Measurements from ENCODE around the gene DCP1B.
A peak's percentile ranks its signal among the peaks of the same experiment; 100 is the strongest.

Gene DCP1B

DNA sequence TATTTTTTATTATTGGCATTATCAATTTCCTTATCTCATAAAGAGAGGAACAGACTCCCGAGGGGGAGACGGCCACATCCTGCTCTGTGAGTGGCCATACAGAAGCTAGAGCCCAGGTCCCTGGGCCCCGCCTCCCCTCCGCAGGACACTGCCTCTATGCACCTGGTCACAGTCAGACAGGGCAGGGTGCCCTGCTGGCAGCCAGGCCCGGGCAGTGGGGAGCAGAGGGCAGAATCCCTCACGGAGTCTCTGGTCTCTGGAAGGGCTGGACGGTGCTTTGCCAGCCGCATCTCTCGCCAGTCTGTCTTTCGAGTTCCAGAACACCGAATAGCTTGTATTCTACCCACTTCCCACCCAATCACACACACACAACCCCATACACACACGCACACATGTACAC is 69.4 kb downstream of the DCP1B start:
- no peak for DNase-seq

DNA sequence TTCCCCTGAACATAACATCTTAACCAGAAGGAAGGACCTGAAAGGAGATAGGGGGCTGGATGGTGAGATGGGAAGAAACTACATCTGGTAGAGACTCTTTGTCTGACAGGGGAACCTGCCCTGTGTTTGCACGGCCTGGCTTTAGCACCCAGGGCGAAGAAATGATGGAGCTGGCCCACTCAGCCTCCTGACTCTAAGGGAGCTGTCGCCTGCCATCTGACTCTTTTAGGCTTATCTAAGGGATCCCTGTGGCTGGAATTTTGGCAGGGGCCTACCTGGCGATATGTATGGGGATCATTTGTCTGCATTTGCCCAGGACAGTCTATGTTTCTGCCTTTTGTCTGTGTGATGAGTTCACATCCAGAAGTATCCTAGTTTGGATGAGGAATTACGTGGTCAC is 70.2 kb downstream of the DCP1B start:
- DNase-seq: no peak

DNA sequence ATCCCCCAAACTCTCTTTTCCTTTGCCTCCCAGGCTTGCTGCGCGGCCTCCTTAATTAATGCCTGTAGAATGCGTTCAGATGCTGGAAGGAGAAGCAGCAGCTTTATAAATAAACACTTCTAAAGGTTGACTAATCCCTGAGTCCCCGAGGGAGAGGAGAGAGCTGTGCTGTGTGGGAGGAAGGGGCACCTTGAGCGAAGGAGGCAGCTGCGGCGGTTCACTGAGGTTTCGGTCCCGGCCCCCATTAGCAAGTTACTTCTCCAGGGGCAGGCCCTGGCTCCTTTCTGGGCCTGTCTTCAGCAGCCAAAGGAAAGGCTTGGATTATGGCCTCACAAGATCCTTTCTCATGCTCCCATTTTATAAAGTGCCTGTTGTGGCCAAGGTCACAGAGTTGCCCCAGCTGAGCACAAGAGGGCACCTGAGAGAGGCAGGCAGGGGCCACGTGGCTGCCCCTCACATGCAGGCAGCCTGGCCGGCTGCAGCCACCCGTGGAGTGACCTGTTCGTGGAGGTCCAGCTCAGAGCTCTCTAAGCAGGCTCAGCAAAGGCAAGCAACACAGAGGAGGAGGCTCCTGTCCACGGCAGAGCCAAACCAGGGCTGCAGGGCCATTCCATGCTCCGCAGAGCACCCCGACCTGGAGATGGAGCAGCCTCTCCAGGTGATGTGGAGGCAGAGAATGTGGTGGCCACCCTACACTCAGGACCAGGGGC is 70.8 kb downstream of the DCP1B start:
- DNase-seq: no peak

DNA sequence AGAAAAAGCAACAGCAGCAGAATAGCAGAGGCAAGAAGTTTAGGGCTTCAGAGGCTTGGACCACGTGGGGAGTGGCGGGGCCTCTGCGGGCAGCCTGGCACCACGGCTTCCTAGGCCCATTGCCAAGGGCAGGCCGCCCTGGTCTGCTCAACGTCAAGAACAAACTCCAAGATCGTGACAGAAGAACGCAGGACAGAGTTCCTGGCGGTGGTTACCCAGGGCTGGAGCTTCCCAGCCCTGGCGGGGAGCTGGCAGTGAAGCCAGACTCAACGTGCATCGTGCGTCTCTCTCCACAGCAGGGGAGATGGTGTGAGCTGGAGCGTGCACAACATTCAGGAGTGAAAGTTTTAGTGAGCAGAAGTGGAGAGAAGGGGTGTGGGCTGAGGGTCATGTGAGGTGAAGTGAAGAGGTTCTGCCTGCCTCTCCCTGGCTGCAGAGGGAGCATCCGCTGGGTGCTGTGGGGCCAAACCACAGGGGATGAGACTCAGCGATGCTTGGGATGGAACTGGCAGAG is 71.9 kb downstream of the DCP1B start:
- peak; percentile 54 to 66 for DNase-seq

DNA sequence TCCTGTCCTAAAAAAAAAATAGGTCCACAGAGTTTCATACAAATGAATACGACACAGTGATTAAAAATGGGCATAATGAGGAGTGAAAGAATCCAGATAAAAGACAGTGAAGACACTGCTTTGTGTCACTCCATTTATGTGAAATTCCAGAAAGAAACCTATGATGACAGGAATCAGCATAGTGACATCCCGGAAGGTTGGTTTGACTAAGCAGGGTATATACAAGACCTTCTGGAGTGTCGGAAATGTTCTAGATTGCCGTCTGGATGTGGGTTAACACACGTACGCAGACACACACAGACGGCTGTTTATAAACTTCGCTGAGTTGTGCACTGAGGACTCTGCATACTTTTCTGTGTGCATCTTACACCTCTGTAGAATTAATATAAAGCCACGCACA is 72.6 kb downstream of the DCP1B start:
- no peak for DNase-seq

DNA sequence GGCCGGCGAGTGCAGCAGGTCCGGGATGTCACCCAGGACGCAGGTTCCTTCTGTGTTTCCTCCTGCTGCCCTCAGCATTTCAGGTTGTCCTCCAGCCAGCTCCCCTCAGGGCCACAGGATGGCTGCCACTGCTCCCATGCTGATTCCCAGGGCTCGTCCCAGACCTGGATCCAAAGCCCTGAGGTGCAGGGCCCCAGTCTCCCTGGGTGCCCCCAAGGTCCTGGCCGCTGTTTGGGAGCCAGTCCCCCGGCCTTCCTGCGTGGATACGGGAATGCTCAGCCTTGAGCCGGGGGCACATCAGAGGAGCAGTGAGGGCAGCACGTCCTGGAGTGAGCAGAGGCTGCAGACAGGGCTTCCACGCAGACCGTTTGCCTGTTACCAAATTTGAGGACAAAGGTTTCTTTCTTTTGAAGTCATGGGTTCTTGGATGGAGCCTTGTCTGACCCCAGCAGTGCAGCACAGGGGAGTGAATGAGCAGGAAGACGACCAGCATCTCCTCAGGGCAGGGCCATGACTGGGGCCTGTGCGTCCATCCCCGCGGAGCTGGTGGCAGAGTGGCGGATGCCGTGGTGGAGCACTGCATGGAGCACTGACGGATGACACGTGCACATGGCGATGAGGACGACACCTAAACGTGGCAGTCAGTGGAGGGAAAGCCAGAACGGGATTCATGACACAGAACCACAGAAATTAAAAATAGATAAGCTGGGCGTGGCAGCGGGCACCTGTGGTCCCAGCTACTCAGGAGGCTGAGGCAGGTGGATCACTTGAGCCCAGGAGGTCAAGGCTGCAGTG is 73.3 kb downstream of the DCP1B start:
- no peak for DNase-seq

DNA sequence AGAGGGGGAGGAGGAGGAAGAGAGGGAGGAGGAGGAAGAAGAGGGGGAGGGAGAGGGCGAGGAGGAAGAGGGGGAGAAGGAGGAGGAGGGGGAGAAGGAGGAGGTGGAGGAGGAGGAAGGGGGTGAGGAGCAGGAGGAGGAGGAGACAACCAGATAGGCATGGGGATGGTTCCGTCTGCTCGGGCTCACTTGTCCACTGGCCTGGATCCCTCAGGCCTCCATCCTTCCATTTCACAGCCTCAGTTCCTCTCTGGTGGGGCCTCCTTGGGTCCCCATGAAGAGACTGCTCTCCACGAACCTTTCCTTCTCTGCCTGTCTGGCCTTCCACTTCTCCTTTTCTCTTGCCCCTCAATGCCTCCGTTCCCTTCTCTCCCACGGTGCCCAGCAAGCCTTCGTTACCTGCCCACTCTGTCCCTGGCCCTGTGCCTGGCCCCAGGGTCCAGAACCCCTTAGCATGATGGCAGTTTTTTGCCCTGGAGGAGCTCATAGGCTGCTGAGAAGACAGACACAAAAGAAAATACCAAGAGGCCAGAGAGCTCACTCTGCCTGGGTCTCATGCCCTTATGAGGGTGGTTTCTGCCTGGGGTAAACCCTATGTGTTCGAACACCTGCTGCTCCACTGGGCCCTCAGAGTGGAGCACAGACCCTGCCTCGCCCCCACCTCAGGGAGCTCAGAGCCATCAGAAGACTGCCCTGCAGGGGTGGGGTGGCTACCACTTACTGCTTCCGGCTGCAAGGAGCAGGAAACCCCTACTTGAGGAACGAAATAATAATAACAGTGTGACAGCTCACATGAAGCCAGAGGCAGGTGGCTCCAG is 74.1 kb downstream of the DCP1B start:
- DNase-seq: no peak

DNA sequence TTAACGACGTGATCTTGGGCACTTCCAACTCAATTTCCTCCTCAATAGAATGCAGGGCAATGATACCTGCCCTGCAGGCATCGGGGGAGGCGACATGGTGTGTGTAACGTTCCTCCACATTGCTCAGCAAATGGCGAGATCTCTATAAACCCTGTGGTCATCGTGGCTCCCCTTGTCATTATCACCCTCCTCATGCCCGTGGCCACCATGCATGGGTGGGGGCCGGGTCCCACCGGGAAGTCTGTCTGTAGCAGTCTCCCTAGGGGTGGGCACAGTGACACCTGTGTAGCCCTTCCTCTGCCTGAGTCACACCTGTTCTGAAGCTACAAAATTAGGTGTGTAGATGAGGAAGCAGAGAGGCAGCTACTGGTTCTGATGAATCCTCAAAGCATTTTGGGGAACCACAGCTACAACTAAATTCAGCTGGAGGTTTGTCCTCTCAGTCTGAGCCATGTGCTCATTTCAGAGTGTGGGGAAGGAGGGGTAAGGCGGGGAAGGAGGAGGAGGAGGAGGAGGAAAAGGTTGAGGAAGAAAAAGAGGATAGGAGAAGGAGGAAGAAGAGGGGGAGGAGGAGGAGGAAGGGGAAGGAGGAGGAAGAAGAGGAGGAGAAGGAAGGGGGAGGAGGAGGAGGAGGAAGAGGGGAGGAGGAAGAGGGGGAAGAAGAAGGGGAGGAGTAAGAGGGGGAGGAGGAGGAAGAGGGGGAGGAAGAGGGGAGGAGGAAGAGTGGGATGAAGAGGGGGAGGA is 74.8 kb downstream of the DCP1B start:
- no peak for DNase-seq

DNA sequence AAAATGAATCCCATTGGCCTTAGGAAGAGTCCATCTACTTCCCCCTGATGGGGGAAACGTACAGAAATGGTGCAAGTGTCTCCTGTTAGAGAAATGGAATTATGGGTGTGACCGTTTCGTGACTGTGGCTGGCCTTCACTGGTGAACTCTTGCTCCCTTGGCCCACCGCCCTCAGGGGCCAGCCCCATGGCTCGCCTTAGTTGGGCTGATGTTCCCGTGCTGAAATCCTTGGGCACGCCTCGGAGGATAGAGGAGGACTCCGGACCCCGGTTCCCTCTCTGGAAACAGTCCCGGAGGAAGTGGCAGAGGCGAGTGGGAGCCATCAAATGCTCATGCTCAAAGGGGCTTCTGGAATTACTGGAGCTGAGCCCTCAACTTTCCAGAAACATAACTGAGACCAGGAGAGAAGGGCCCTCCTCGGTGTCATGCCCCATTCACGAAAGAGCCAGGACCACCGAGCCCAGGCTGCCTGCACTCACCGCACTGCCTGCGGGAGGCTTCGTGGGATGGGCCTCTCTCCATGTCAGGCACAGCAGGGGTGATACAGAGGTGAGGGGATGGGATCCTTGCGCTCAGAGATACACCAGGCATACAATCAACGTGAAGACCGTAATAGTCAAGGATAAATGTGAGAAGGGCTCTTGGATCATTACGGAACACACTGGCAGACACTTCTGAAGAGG is 75.7 kb downstream of the DCP1B start:
- DNase-seq: no peak

DNA sequence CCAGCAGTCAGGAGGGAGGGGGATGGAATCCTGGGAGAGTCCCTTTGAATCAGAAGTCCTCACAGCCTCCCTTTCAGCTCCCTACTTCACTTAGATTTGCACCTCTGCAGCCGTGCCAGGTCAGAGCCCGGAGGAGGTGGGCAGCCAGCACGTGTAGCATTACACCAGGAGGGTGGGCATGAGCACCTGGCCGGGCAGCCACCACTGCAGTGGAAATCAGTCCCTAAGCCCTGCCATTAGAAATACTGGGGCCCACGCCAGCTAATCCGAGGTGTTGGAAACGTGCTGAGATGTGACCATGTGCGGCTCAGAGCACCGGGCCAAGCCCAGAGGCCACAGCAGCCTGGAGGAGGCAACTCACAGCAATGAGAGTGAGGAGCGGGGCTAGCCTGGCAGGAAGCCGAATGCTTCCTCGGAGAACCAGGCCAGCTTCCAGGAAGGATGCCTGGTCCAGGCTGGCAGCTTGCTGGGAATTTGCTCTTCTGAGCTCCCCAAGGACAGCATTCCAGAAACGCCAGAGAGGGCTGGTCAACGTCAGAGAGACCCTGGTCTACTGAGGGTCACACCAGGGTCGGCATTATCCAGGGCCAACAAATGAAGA is 76.4 kb downstream of the DCP1B start:
- no peak for DNase-seq

DNA sequence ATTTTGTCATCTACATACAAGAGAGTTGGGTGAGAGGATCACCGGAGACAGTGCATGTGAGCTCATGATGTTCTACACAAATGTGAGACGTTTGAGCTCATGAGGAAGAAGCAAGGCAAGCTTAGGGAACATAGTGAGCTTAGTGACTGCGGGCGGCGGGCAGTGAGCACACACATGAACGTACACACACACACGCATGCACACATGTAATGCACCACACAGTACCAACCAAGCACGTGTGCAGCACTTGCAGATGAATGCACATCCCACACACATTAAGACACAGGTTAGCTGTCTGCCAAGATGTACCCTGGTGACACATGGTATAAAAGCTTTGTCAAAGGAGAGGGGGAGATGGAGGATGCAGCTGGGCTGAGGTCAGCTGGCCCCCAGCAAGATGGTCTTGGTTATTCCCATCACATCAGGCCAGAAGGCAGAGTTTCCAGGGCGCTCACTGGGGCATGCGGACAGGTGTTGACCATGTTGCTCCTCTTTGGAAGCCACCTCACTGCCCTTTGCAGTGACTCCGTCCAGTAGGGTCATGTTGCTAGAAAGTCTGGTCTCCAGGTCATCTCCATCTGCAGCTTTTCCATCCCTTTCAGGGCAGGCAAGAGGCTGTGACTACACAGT is 77.1 kb downstream of the DCP1B start:
- DNase-seq: no peak

DNA sequence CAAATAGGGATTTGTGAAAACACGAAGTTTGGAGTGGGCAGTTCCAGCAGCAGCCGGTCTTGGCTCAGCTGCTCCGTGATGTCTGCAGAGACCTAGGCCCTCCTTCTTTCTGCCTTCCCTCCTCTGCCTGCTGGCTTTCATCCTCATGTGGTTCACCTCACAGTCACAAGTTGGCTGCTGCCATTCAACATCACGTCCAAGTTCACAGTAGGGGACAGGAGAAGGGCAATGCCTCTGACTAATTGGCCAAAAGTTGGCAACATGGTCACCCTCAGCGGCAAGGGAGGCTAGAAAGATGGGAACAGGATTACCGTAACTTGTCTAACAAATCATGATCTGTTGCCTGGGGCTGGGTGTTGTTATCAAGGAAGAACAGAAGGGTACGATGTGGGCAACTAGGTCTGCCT is 78.0 kb downstream of the DCP1B start:
- no peak for DNase-seq

DNA sequence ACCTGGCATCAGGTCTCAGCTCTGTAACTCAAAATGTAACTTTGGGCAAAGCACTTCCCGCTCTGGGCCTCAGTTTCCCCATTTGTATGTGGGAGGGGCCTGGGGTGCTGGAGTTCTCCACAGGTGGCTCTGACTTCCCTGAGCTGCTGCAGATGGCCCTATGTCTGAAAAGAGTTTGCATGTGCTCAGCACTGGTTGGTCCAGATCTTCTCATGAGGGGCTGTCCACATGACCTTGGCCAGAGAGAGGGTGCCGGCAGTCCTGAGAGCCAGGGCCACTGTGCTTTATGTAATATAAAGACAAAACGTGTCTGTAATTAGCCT is 78.6 kb downstream of the DCP1B start:
- no peak for DNase-seq

DNA sequence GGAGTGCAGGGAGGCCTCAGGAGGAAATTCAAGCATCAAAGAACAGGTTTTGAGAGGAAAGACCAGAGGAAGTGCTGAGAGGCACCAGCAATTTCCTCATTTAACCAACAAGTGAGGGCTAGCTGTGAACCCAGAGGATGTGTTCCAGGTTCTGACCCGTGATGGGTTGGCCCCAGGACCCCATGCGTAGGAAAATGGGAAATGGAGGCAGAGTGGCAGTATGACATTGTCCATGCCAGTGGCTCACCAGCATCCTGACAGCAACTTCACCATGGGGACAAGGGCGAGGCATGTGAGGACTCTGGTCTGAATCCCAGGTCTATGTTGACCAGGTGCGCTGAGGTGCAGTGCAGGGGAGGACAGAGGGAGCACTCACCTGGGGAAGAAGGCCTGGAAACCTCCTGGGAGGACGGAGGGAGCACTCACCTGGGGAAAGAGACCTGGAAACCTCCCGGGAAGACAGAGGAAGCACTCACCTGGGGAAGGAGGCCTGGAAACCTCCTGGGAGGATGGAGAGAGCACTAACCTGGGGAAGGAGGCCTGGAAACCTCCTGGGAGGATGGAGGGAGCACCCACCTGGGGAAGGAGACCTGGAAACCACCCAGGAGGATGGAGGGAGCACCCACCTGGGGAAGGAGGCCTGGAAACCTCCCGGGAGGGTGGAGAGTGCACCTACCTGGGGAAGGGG is 79.1 kb downstream of the DCP1B start:
- DNase-seq: no peak

DNA sequence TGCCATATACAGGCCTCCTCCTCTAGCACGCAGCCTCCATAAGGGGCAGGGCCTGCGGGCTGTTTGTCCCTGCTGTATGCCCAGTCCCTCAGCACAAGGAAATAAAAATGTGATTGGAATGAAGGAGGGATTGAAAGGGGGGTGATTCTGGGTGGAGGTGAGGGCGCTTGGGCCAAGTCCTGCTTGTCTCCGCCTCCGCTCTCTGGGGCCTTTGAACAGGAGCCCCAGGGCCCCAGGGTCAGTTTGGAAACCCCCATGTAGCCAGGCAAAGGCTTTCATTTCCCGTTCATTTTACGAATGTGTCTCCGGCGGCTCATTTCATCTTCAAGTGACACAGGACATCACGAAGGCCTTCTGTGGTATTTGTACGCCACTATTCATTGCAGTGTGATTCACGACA is 81.3 kb downstream of the DCP1B start:
- DNase-seq: no peak

DNA sequence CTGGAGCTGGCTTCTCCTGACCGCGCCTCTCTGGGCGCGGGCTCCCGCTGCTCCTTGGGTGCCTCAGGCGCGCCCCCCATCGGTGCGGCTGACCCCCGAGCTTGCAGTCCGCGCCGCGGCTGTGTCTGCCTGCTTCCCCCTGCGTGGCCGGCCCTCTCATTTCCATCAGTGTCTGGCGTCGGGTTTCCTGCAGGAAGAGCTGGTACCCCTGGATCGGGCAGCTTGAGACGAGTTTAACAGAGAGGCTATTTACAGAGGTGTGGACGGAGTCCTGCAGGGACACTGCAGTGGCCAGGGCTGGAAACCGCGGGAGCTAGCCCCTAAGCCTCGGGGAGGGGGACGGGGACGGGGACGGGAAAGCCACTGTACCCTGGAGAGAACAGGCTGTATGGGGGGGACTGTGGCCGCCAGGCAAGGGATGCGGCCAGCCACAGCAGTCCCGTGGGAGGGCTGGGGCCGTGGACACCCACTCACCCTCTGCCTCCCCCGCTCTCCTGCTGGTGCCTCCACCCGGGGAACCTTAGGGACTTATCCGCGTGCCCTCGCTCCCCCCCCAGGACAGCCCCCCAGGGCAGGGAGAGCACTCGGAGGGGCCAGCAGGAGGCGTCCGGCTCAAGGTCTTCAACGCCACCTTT is 82.1 kb downstream of the DCP1B start:
- DNase-seq: no peak

DNA sequence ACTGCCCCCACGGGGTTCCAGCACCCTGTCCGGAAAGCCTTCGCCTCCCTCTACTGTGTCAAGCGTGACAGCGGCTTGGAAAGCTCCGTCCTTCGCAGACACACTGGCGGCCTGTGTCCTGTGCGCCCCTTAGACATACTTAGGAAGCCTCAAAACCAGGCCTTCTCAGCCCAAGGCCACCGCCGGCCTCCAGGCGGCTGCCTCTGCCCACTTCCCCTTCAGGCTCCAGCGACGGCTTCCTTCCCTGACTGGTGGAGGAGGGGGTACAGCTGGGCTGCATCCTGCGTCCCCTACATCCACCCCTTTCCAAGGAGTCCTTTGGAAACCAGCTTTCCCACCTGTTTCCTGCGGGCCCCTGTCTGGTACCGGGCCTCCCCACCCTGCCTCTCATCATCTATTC is 83.3 kb downstream of the DCP1B start:
- DNase-seq: no peak

DNA sequence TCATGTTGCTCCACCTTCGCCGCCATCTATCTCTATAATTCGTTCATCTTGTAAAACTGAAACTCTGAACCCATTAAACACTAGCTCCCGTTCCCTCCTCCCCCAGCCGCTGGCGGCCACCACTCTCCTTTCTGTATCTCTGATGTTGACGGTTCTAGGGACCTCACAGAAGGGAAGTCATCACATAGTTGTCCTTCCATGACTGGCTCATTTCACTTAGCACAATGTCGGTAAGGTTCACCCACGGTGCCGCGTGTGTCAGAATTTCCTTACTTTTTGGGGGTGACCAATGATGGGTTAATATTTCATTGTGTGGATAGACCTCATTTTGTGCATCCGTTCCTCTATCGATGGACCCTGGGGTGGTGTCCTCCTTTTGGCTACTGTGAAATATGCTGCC is 83.8 kb downstream of the DCP1B start:
- no peak for DNase-seq

DNA sequence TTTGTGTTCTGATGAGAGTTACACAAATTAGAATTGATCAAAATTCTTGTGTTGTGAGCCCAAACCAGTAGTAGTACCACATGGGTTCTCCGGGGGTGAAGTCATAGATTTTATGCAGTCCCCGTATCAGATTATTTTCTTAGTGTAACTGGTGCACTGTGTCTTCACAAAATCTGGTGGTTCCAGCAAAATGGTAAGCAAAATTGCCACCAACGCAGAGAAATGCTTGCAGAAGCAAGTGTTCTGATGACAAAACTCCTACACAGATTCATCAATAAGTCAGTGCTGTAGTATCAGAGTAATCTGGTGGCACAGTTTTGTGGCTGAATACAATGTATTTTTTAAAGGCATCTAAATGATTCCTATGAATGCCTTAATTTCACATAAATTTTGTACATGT is 84.5 kb downstream of the DCP1B start:
- DNase-seq: no peak

DNA sequence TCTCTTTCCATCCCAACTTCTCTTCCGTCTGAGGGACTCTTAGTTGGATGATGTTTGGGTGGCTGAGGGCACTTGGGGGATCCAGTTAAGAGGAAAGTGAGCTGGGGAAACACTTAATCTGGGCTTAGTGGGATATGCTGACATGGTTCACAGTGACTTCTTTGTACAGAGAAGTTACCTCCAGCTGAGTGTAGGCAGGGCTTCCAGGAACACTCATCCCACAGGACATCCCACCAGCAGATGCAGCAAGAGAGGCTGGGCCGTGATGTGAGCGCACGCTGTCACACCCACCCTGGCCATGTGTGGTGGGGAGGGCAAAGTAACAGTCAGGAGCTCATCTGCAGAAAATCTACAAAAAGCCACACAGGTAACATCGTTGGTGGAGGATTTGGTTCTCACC is 85.0 kb downstream of the DCP1B start:
- no peak for DNase-seq
